Vagina (tissue), 2 donors: Measurements from ENCODE around the gene FAM209A.

Experiments used
- CTCF ChIP-seq, 3 experiments: fragments of 450-650 bp in 2 of 3; fragments of 200-600 bp in 1 of 3; sonication (generic) in 1 of 3; IDR thresholded peaks; one replicate each; pipeline ENCODE4 v1.5.1; 2017 to 2019; ENCODE audit warnings: antibody characterized with exemption in 3 of 3, mild to moderate bottlenecking in 2 of 3, moderate library complexity in 2 of 3
- POLR2A ChIP-seq, 2 donors: fragments of 450-650 bp; IDR thresholded peaks; one replicate each; pipeline ENCODE4 v1.6.1; 2017; ENCODE audit warnings: antibody characterized with exemption in 2 of 2, mild to moderate bottlenecking in 2 of 2, moderate library complexity in 2 of 2

DNA sequence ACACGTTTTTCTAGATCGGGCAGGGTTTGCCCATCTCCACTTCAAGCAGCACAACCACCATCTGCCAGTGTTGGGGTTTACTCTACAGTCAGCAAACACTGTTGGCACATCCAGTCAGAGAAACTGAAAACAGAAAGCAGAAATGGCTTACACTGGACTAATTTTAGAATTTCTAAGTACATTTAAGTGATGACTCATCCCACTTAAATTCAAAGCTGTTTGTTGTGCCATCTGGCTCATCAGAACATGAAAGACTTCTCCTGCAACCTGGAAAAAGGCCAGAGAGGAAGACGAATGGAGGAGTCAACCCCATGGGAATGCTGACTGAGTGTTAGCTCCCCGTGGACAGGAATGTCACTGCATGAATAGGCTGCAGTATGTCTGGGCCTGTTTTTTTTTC lies 30.3 kb downstream of the FAM209A start:
- TF ChIP-seq CTCF (IDR thresholded peaks at IDR 0.05) (peak in 1 of 3 experiments; percentile 11), POLR2A (IDR thresholded peaks at IDR 0.05) (no peak)
